Measurements from ENCODE around the gene HUWE1.

- no peak for TF ChIP-seq CTCF (IDR thresholded peaks at IDR 0.05)
- TF ChIP-seq POLR2AphosphoS5 (IDR thresholded peaks at IDR 0.05; ENCODE audit: low read depth, low read length) = no peak
- no peak for TF ChIP-seq TCF7L2 (IDR thresholded peaks at IDR 0.05; ENCODE audit: low read depth, low read length)
Observed at GRCh38 chrX:53605004-53605403, 81.5 kb downstream of the HUWE1 start.
